ENCODE measurements around the gene SSTR3. TPM values are rescaled to one million over a fixed set of nuclear protein-coding genes. Genes with fewer than 3 reads are reported as not detected.

Gene SSTR3
- total RNA-seq (0.13 TPM), polyA plus RNA-seq (ENCODE audit: insufficient read depth, low read depth, low replicate concordance) (0.56 TPM)
- long read RNA-seq, donor 1, full-length matches to known transcripts, result 1 of 1 reads
- long read RNA-seq, donor 1, partial matches to known transcripts, result 0 of 1 reads
- long read RNA-seq, donor 1, other reads (novel, unspliced or antisense), result 0 of 1 reads
- long read RNA-seq, donor 2, result 0 reads
- long read RNA-seq, donor 3, full-length matches to known transcripts, result 1 of 1 reads
- long read RNA-seq, donor 3, partial matches to known transcripts, result 0 of 1 reads
- long read RNA-seq, donor 3, other reads (novel, unspliced or antisense), result 0 of 1 reads
- long read RNA-seq, donor 4, result 0 reads
- long read RNA-seq, donor 5, result 0 reads
- long read RNA-seq, donor 6, full-length matches to known transcripts, result 1 of 1 reads
- long read RNA-seq, donor 6, partial matches to known transcripts, result 0 of 1 reads
- long read RNA-seq, donor 6, other reads (novel, unspliced or antisense), result 0 of 1 reads
- long read RNA-seq, donor 7, result 0 reads
- long read RNA-seq, donor 8, result 0 reads
- long read RNA-seq, donor 9, full-length matches to known transcripts, result 2 of 2 reads
- long read RNA-seq, donor 9, partial matches to known transcripts, result 0 of 2 reads
- long read RNA-seq, donor 9, other reads (novel, unspliced or antisense), result 0 of 2 reads
- long read RNA-seq, donor 10, result 0 reads

- Histone ChIP-seq H3K4me3 (ENCODE audit: low read length in 3 of 3) (no peak within 1 kb of the TSS), H3K4me1 (ENCODE audit: control insufficient read depth in 2 of 3, insufficient read depth in 2 of 3, low read depth in 1 of 3, low read length in 3 of 3) (no peaks in the 10 kb centered on the region), H3K9me3 (ENCODE audit: control insufficient read depth in 2 of 3, insufficient read depth in 1 of 3, low read length in 3 of 3) (no peaks in the 10 kb centered on the region), H3K36me3 (ENCODE audit: control insufficient read depth in 2 of 3, insufficient read depth in 3 of 3, low read length in 3 of 3) (no peaks in the 10 kb centered on the region), H3K9ac (ENCODE audit: low read length in 3 of 3) (no peak within 1 kb of the TSS), H3K27ac (ENCODE audit: low read depth in 2 of 2, low read length in 2 of 2) (no peak within 1 kb of the TSS), H3K27me3 (ENCODE audit: control insufficient read depth, insufficient read depth, low read length) (no peaks in the 10 kb centered on the region)
- FAIRE-seq (no peak), DNase-seq (peak; percentile 69 to 87 (median 84))
- intact Hi-C loops (cut with DNase I), result no loop called here
- TF ChIP-seq CTCF (IDR thresholded peaks at IDR 0.05; ENCODE audit: borderline replicate concordance, extremely low read depth, insufficient read depth), result no peak
Measured at GRCh38 chr22:37212174-37212906, at the start of gene SSTR3. Gene SSTR3 (minus strand): TSS chr22:37212477. CDS start chr22:37207803, 4,674 bp downstream.

- H3K36me3 ChIP-seq (ENCODE audit: control insufficient read depth in 2 of 3, insufficient read depth in 3 of 3, low read length in 3 of 3), result no peaks in the 10 kb centered on the region
- no peaks in the 10 kb centered on the region for H3K4me1 ChIP-seq (ENCODE audit: control insufficient read depth in 2 of 3, insufficient read depth in 2 of 3, low read depth in 1 of 3, low read length in 3 of 3)
- FAIRE-seq (no peak), DNase-seq (peak in 4 of 5 donors; percentile 68 to 77 (median 70))
- H3K27me3 ChIP-seq (ENCODE audit: control insufficient read depth, insufficient read depth, low read length), result no peaks in the 10 kb centered on the region
- no peak overlapping the region for H3K27ac ChIP-seq (ENCODE audit: low read depth in 2 of 2, low read length in 2 of 2)
- peak; percentile 75 for TF ChIP-seq CTCF (IDR thresholded peaks at IDR 0.05; ENCODE audit: borderline replicate concordance, extremely low read depth, insufficient read depth)
- no peak overlapping the region for H3K4me3 ChIP-seq (ENCODE audit: low read length in 3 of 3)
- H3K9me3 ChIP-seq (ENCODE audit: control insufficient read depth in 2 of 3, insufficient read depth in 1 of 3, low read length in 3 of 3), result peaks cover 0 to 6% (median 0%) of the 10 kb centered on the region in 3 donors
- intact Hi-C loops (cut with DNase I), result no loop called here
- H3K9ac ChIP-seq (ENCODE audit: low read length in 3 of 3), result no peak overlapping the region
Measured at GRCh38 chr22:37260901-37261336, 48.6 kb upstream of the SSTR3 start.

- intact Hi-C loops (cut with DNase I), result no loop called here
- no peak for TF ChIP-seq CTCF (IDR thresholded peaks at IDR 0.05; ENCODE audit: borderline replicate concordance, extremely low read depth, insufficient read depth)
- Histone ChIP-seq H3K9ac (ENCODE audit: low read length in 3 of 3) (no peak overlapping the region), H3K36me3 (ENCODE audit: control insufficient read depth in 2 of 3, insufficient read depth in 3 of 3, low read length in 3 of 3) (no peaks in the 10 kb centered on the region), H3K27ac (ENCODE audit: low read depth in 2 of 2, low read length in 2 of 2) (no peak overlapping the region), H3K4me1 (ENCODE audit: control insufficient read depth in 2 of 3, insufficient read depth in 2 of 3, low read depth in 1 of 3, low read length in 3 of 3) (no peaks in the 10 kb centered on the region), H3K9me3 (ENCODE audit: control insufficient read depth in 2 of 3, insufficient read depth in 1 of 3, low read length in 3 of 3) (peaks cover 0 to 6% (median 0%) of the 10 kb centered on the region in 3 donors), H3K4me3 (ENCODE audit: low read length in 3 of 3) (no peak overlapping the region), H3K27me3 (ENCODE audit: control insufficient read depth, insufficient read depth, low read length) (no peaks in the 10 kb centered on the region)
- DNase-seq (no peak), FAIRE-seq (no peak)
Measured at GRCh38 chr22:37260155-37260795, 48.0 kb upstream of the SSTR3 start.

Data from kidney (tissue), 22 donors.